ENCODE data around the gene CUEDC2. TPM values are rescaled to one million over a fixed set of nuclear protein-coding genes. Genes with fewer than 3 reads are reported as not detected.

Gene CUEDC2
- total RNA-seq = 48.2 and 52.5 TPM in 2 replicates

GRCh38 chr10:102432162-102432950 is at the start of gene CUEDC2:
Gene CUEDC2, minus strand, starts transcription at chr10:102432574. Its CDS starts 7,386 bp downstream, at chr10:102425188.

GRCh38 chr10:102451105-102451969 is 19.0 kb upstream of the CUEDC2 start, which contains the start of gene C10orf95:
Gene C10orf95, minus strand, starts transcription at chr10:102451543. Its CDS starts 450 bp downstream, at chr10:102451093.

GRCh38 chr10:102420714-102421506 is 11.5 kb downstream of the CUEDC2 start, which contains the start of gene FBXL15:
Gene FBXL15, plus strand, starts transcription at chr10:102420836. Its CDS starts 294 bp downstream, at chr10:102421130.

GRCh38 chr10:102418622-102419268 is 13.6 kb downstream of the CUEDC2 start, which contains the start of gene PSD:
Gene PSD, minus strand, starts transcription at chr10:102418785. Its CDS starts 1,747 bp downstream, at chr10:102417038.

GRCh38 chr10:102395400-102396316 is 36.7 kb downstream of the CUEDC2 start, which contains the start of gene NFKB2:
Gene NFKB2, plus strand, starts transcription at chr10:102395705. Its CDS starts 255 bp downstream, at chr10:102395960.

Other genes starting within 250 kb of the CUEDC2 start
- 0.85 and 1.2 TPM in 2 replicates for gene ELOVL3, start 206.3 kb downstream of the CUEDC2 start, total RNA-seq
- 0.14 and 0.18 TPM in 2 replicates for gene PITX3, start 191.1 kb downstream of the CUEDC2 start, total RNA-seq
- gene GBF1, start 187.0 kb downstream of the CUEDC2 start, total RNA-seq = 17.4 and 19.4 TPM in 2 replicates
- gene NFKB2, start 36.9 kb downstream of the CUEDC2 start, total RNA-seq = 13.4 and 14.9 TPM in 2 replicates
- gene PSD, start 13.8 kb downstream of the CUEDC2 start, total RNA-seq = 3.3 and 6.3 TPM in 2 replicates
- gene FBXL15, start 11.7 kb downstream of the CUEDC2 start, total RNA-seq = 6.7 and 7.9 TPM in 2 replicates
- 0.14 TPM in 1 of 2 replicates, not detected in the other for gene C10orf95, start 19.0 kb upstream of the CUEDC2 start, total RNA-seq
- 111 and 112 TPM in 2 replicates for gene ACTR1A, start 70.1 kb upstream of the CUEDC2 start, total RNA-seq
- gene SUFU, start 71.4 kb upstream of the CUEDC2 start, total RNA-seq = 1.6 and 2.3 TPM in 2 replicates
- 50.2 and 62.6 TPM in 2 replicates for gene TRIM8, start 211.9 kb upstream of the CUEDC2 start, total RNA-seq

Data from smooth muscle cell of bladder (primary cell).